IPS DF 4.7 (cell line): ENCODE data around the gene KLK7.
"Not testable (repeated sequence)": the region's sequence is repeated elsewhere in the genome, so short reads cannot be mapped to it uniquely, and the experiment has no call there.

ENCODE experiments used
- DNase-seq: peaks from one replicate; pipeline ENCODE4 v3.0.0-alpha.2; 2013; ENCODE audit warnings: low spot score; ENCODE audit errors: extremely low read depth

KLK7 gene

GRCh38 chr19:50978772-50979390 is 4.8 kb downstream of the KLK7 start:
- DNase-seq: no peak

- no peak for DNase-seq
Observed at GRCh38 chr19:50977626-50978025, 6.1 kb downstream of the KLK7 start.

- DNase-seq: no peak
Observed at GRCh38 chr19:50975766-50976165, 8.0 kb downstream of the KLK7 start.

GRCh38 chr19:50974702-50975556 is 8.8 kb downstream of the KLK7 start:
- DNase-seq: no peak

GRCh38 chr19:50972795-50973376 is 10.8 kb downstream of the KLK7 start:
- no peak for DNase-seq

- DNase-seq: not testable (repeated sequence)
Observed at GRCh38 chr19:50969810-50970209, 13.9 kb downstream of the KLK7 start.

GRCh38 chr19:50969413-50969760 is 14.3 kb downstream of the KLK7 start, which contains the start of gene KLK6:
KLK6 (minus strand) TSS chr19:50969591; CDS start chr19:50968104, 1,487 bp downstream.
- no peak for DNase-seq

GRCh38 chr19:50968716-50969412 is 14.9 kb downstream of the KLK7 start:
- no peak for DNase-seq

GRCh38 chr19:50967929-50968715 is 15.6 kb downstream of the KLK7 start:
- no peak for DNase-seq

GRCh38 chr19:50964266-50964665 is 19.5 kb downstream of the KLK7 start:
- no peak for DNase-seq

- DNase-seq: no peak
Observed at GRCh38 chr19:50963381-50963780, 20.3 kb downstream of the KLK7 start.

- DNase-seq: no peak
Observed at GRCh38 chr19:50962245-50962644, 21.5 kb downstream of the KLK7 start.

GRCh38 chr19:50959731-50960500 is 23.8 kb downstream of the KLK7 start:
- no peak for DNase-seq

- no peak for DNase-seq
Observed at GRCh38 chr19:50957587-50957986, 26.1 kb downstream of the KLK7 start.

- no peak for DNase-seq
Observed at GRCh38 chr19:50952910-50953309, 30.8 kb downstream of the KLK7 start, which contains the start of gene KLK5. KLK5 (minus strand) TSS chr19:50953038; CDS start chr19:50952657, 381 bp downstream.

GRCh38 chr19:50949861-50950260 is 33.9 kb downstream of the KLK7 start:
- DNase-seq: no peak

- no peak for DNase-seq
Observed at GRCh38 chr19:50947123-50947522, 36.6 kb downstream of the KLK7 start.

GRCh38 chr19:50944795-50945194 is 38.9 kb downstream of the KLK7 start:
- no peak for DNase-seq

GRCh38 chr19:50943074-50943828 is 40.5 kb downstream of the KLK7 start:
- DNase-seq: no peak
